ENCODE results near the gene ATG2B. TPM values are rescaled to one million over a fixed set of nuclear protein-coding genes. Genes with fewer than 3 reads are reported as not detected.

Gene ATG2B
- total RNA-seq, 2 experiments from 2014 or later = 17.2 to 18.9 TPM

GRCh38 chr14:96286251-96286650 is 76.9 kb downstream of the ATG2B start:
- ChIA-PET POLR2A (no interaction called here), CTCF (no interaction called here)
- no peaks in the 10 kb centered on the region for H3K27me3 Mint-ChIP-seq
- H3K36me3 Mint-ChIP-seq (ENCODE audit: low read depth) = peaks cover 15% of the 10 kb centered on the region
- no peaks in the 10 kb centered on the region for H3K4me1 Mint-ChIP-seq
- no peak overlapping the region for H3K27ac Mint-ChIP-seq
- no peak for DNase-seq
- H3K9me3 Mint-ChIP-seq = no peaks in the 10 kb centered on the region
- H3K4me3 Mint-ChIP-seq = no peak overlapping the region

- ChIA-PET CTCF (no interaction called here), POLR2A (no interaction called here)
- Mint-ChIP-seq H3K36me3 (ENCODE audit: low read depth) (peaks cover 15% of the 10 kb centered on the region), H3K27ac (no peak overlapping the region), H3K27me3 (no peaks in the 10 kb centered on the region), H3K4me1 (no peaks in the 10 kb centered on the region), H3K4me3 (no peak overlapping the region), H3K9me3 (no peaks in the 10 kb centered on the region)
- no peak for DNase-seq
Measured at GRCh38 chr14:96285667-96286066, 77.5 kb downstream of the ATG2B start.

- Mint-ChIP-seq H3K9me3 (no peaks in the 10 kb centered on the region), H3K36me3 (ENCODE audit: low read depth) (peaks cover 12% of the 10 kb centered on the region), H3K27me3 (no peaks in the 10 kb centered on the region), H3K4me3 (no peak overlapping the region), H3K4me1 (no peaks in the 10 kb centered on the region), H3K27ac (no peak overlapping the region)
- ChIA-PET POLR2A (interaction anchor here (0.6 kb wide), 1 partner anchor 445 kb away, joined by 3 read pairs; no protein-coding TSS in a partner anchor), CTCF (no interaction called here)
- no peak for DNase-seq
Measured at GRCh38 chr14:96284430-96284829, 78.7 kb downstream of the ATG2B start.

- ChIA-PET POLR2A (interaction anchor here (0.6 kb wide), 1 partner anchor 446 kb away, joined by 3 read pairs; no protein-coding TSS in a partner anchor), CTCF (no interaction called here)
- peaks cover 11% of the 10 kb centered on the region for H3K36me3 Mint-ChIP-seq (ENCODE audit: low read depth)
- H3K4me1 Mint-ChIP-seq = no peaks in the 10 kb centered on the region
- H3K27me3 Mint-ChIP-seq = no peaks in the 10 kb centered on the region
- H3K9me3 Mint-ChIP-seq = no peaks in the 10 kb centered on the region
- H3K4me3 Mint-ChIP-seq = no peak overlapping the region
- H3K27ac Mint-ChIP-seq = no peak overlapping the region
- no peak for DNase-seq
Measured at GRCh38 chr14:96284008-96284407, 79.1 kb downstream of the ATG2B start.

- POLR2A ChIA-PET = no interaction called here
- CTCF ChIA-PET = no interaction called here
Measured at GRCh38 chr14:96281486-96281885, 81.7 kb downstream of the ATG2B start.

GRCh38 chr14:96280104-96280503 is 83.0 kb downstream of the ATG2B start:
- no peaks in the 10 kb centered on the region for H3K27me3 Mint-ChIP-seq
- CTCF ChIA-PET = no interaction called here
- POLR2A ChIA-PET = no interaction called here
- H3K36me3 Mint-ChIP-seq (ENCODE audit: low read depth) = peaks cover 2% of the 10 kb centered on the region
- no peak overlapping the region for H3K27ac Mint-ChIP-seq
- peaks cover 7% of the 10 kb centered on the region for H3K9me3 Mint-ChIP-seq
- DNase-seq = no peak
- no peak overlapping the region for H3K4me3 Mint-ChIP-seq
- H3K4me1 Mint-ChIP-seq = no peaks in the 10 kb centered on the region

More at GRCh38 chr14:96281486-96281885, 81.7 kb downstream of the ATG2B start:
- H3K27me3 Mint-ChIP-seq = no peaks in the 10 kb centered on the region
- H3K27ac Mint-ChIP-seq = no peak overlapping the region
- H3K4me3 Mint-ChIP-seq = no peak overlapping the region
- no peaks in the 10 kb centered on the region for H3K4me1 Mint-ChIP-seq
- peaks cover 7% of the 10 kb centered on the region for H3K36me3 Mint-ChIP-seq (ENCODE audit: low read depth)
- DNase-seq = no peak
- H3K9me3 Mint-ChIP-seq = peaks cover 7% of the 10 kb centered on the region

- Mint-ChIP-seq H3K36me3 (ENCODE audit: low read depth) (peaks cover 2% of the 10 kb centered on the region), H3K9me3 (peaks cover 7% of the 10 kb centered on the region), H3K4me3 (no peak overlapping the region), H3K27me3 (no peaks in the 10 kb centered on the region), H3K4me1 (no peaks in the 10 kb centered on the region), H3K27ac (no peak overlapping the region)
- CTCF ChIA-PET = no interaction called here
- DNase-seq = no peak
- POLR2A ChIA-PET = no interaction called here
Measured at GRCh38 chr14:96279564-96279963, 83.6 kb downstream of the ATG2B start.

- Mint-ChIP-seq H3K9me3 (peaks cover 11% of the 10 kb centered on the region), H3K27ac (no peak overlapping the region), H3K36me3 (ENCODE audit: low read depth) (peaks cover 2% of the 10 kb centered on the region), H3K27me3 (no peaks in the 10 kb centered on the region), H3K4me1 (no peaks in the 10 kb centered on the region), H3K4me3 (no peak overlapping the region)
- CTCF ChIA-PET = no interaction called here
- POLR2A ChIA-PET = no interaction called here
- DNase-seq = no peak
Measured at GRCh38 chr14:96277890-96278289, 85.3 kb downstream of the ATG2B start.

- Mint-ChIP-seq H3K4me3 (no peak overlapping the region), H3K36me3 (ENCODE audit: low read depth) (peaks cover 2% of the 10 kb centered on the region), H3K27ac (no peak overlapping the region), H3K4me1 (no peaks in the 10 kb centered on the region), H3K27me3 (no peaks in the 10 kb centered on the region), H3K9me3 (peaks cover 15% of the 10 kb centered on the region)
- CTCF ChIA-PET = interaction anchor here (0.7 to 1.9 kb wide), 2 partner anchors 15 to 129 kb away, joined by 3 to 4 read pairs; no protein-coding TSS in a partner anchor
- DNase-seq = peak; percentile 70
- POLR2A ChIA-PET = no interaction called here
Measured at GRCh38 chr14:96275177-96276112, 87.7 kb downstream of the ATG2B start.

GRCh38 chr14:96274543-96274942 is 88.6 kb downstream of the ATG2B start:
- CTCF ChIA-PET = interaction anchor here (0.9 to 1.6 kb wide), 3 partner anchors 28 to 208 kb away, joined by 3 to 4 read pairs (median 3); no protein-coding TSS in a partner anchor
- H3K4me3 Mint-ChIP-seq = no peak overlapping the region
- H3K27me3 Mint-ChIP-seq = no peaks in the 10 kb centered on the region
- H3K4me1 Mint-ChIP-seq = no peaks in the 10 kb centered on the region
- H3K9me3 Mint-ChIP-seq = peaks cover 15% of the 10 kb centered on the region
- peaks cover 2% of the 10 kb centered on the region for H3K36me3 Mint-ChIP-seq (ENCODE audit: low read depth)
- no peak overlapping the region for H3K27ac Mint-ChIP-seq
- POLR2A ChIA-PET = no interaction called here
- no peak for DNase-seq

- Mint-ChIP-seq H3K9me3 (peaks cover 15% of the 10 kb centered on the region), H3K27ac (no peak overlapping the region), H3K36me3 (ENCODE audit: low read depth) (no peaks in the 10 kb centered on the region), H3K4me1 (no peaks in the 10 kb centered on the region), H3K4me3 (no peak overlapping the region), H3K27me3 (no peaks in the 10 kb centered on the region)
- POLR2A ChIA-PET = no interaction called here
- CTCF ChIA-PET = interaction anchor here (0.9 to 1.6 kb wide), 3 partner anchors 27 to 208 kb away, joined by 3 to 4 read pairs (median 3); no protein-coding TSS in a partner anchor
- DNase-seq = no peak
Measured at GRCh38 chr14:96274122-96274521, 89.0 kb downstream of the ATG2B start.

- DNase-seq = no peak
- ChIA-PET POLR2A (no interaction called here), CTCF (interaction anchor here (0.9 to 1.6 kb wide), 3 partner anchors 27 to 207 kb away, joined by 3 to 4 read pairs (median 3); no protein-coding TSS in a partner anchor)
- Mint-ChIP-seq H3K9me3 (peaks cover 13% of the 10 kb centered on the region), H3K4me3 (no peak overlapping the region), H3K36me3 (ENCODE audit: low read depth) (no peaks in the 10 kb centered on the region), H3K27me3 (no peaks in the 10 kb centered on the region), H3K27ac (no peak overlapping the region), H3K4me1 (no peaks in the 10 kb centered on the region)
Measured at GRCh38 chr14:96273629-96274028, 89.5 kb downstream of the ATG2B start.

GRCh38 chr14:96272777-96273473 is 90.2 kb downstream of the ATG2B start:
- H3K27me3 Mint-ChIP-seq = no peaks in the 10 kb centered on the region
- CTCF ChIA-PET = interaction anchor here (1.6 kb wide), 2 partner anchors 26 to 171 kb away, joined by 3 to 4 read pairs; no protein-coding TSS in a partner anchor
- no peaks in the 10 kb centered on the region for H3K4me1 Mint-ChIP-seq
- H3K4me3 Mint-ChIP-seq = no peak overlapping the region
- no peaks in the 10 kb centered on the region for H3K36me3 Mint-ChIP-seq (ENCODE audit: low read depth)
- POLR2A ChIA-PET = no interaction called here
- no peak overlapping the region for H3K27ac Mint-ChIP-seq
- DNase-seq = no peak
- peaks cover 11% of the 10 kb centered on the region for H3K9me3 Mint-ChIP-seq
